HG03196 (cell line): ENCODE results near the gene OAS2.

Experiments used
- ATAC-seq: cut with Tn5 transposase; IDR thresholded peaks from one replicate; pipeline ENCODE4 v1.9.1; 2021; ENCODE audit not compliant: unreplicated experiment

The OAS2 gene

GRCh38 chr12:113014565-113014964, 36.2 kb downstream of the OAS2 start:
- ATAC-seq, result no peak

GRCh38 chr12:113016796-113017195, 38.5 kb downstream of the OAS2 start:
- ATAC-seq, result no peak

- ATAC-seq, result no peak
Measured at GRCh38 chr12:113019025-113019424, 40.7 kb downstream of the OAS2 start.

GRCh38 chr12:113021500-113021899, 43.2 kb downstream of the OAS2 start:
- ATAC-seq, result no peak

GRCh38 chr12:113022563-113023297, 44.4 kb downstream of the OAS2 start:
- ATAC-seq, result no peak

- no peak for ATAC-seq
Measured at GRCh38 chr12:113027726-113028125, 49.4 kb downstream of the OAS2 start.

GRCh38 chr12:113030875-113031525, 52.7 kb downstream of the OAS2 start:
- ATAC-seq, result no peak

- no peak for ATAC-seq
Measured at GRCh38 chr12:113039911-113040445, 61.7 kb downstream of the OAS2 start.

GRCh38 chr12:113040722-113041171, 62.4 kb downstream of the OAS2 start:
- ATAC-seq, result no peak

GRCh38 chr12:113041560-113041959, 63.2 kb downstream of the OAS2 start:
- no peak for ATAC-seq

- no peak for ATAC-seq
Measured at GRCh38 chr12:113043240-113043639, 64.9 kb downstream of the OAS2 start.

GRCh38 chr12:113044516-113044915, 66.2 kb downstream of the OAS2 start:
- ATAC-seq, result no peak

- no peak for ATAC-seq
Measured at GRCh38 chr12:113048716-113049127, 70.4 kb downstream of the OAS2 start.

GRCh38 chr12:113049976-113050742, 71.8 kb downstream of the OAS2 start:
- no peak for ATAC-seq

- ATAC-seq, result no peak
Measured at GRCh38 chr12:113050795-113051194, 72.5 kb downstream of the OAS2 start.

- ATAC-seq, result no peak
Measured at GRCh38 chr12:113051759-113052158, 73.4 kb downstream of the OAS2 start.

GRCh38 chr12:113052326-113052725, 74.0 kb downstream of the OAS2 start:
- no peak for ATAC-seq

- no peak for ATAC-seq
Measured at GRCh38 chr12:113054948-113055486, 76.7 kb downstream of the OAS2 start.

- no peak for ATAC-seq
Measured at GRCh38 chr12:113055594-113056380, 77.5 kb downstream of the OAS2 start.

- ATAC-seq, result no peak
Measured at GRCh38 chr12:113056381-113056630, 78.0 kb downstream of the OAS2 start.
